DOHH2 (cell line): ENCODE data around the gene SYNGR2.

Experiments used
- CTCF ChIP-seq: fragments of 200-600 bp; sonication (generic); IDR thresholded peaks from one replicate; pipeline ENCODE4 v1.5.1; 2014; ENCODE audit warnings: antibody characterized with exemption, mild to moderate bottlenecking, low read depth, low read length; ENCODE audit not compliant: poor library complexity, severe bottlenecking
- EZH2phosphoT487 ChIP-seq: fragments of 200-600 bp; sonication (generic); IDR thresholded peaks from 2 replicates; pipeline ENCODE4 v1.6.1; 2017; ENCODE audit warnings: borderline replicate concordance, mild to moderate bottlenecking, antibody characterized with exemption, low read length, moderate library complexity, mixed read lengths

GRCh38 chr17:78175643-78175981 lies 7.2 kb downstream of the SYNGR2 start:
- TF ChIP-seq CTCF, result no peak
- TF ChIP-seq EZH2phosphoT487, result no peak
